ENCODE data around the gene DUSP5. TPM values are rescaled to one million over a fixed set of nuclear protein-coding genes. Genes with fewer than 3 reads are reported as not detected.

DUSP5 gene
- total RNA-seq: 10 to 100 TPM; 12.4 to 27.9 (median 23.6) TPM

- Histone ChIP-seq H3K4me3 (peak within 1 kb of the TSS; percentile 65 to 93 (median 83)), H3K4me1 (peaks cover 0 to 63% (median 42%) of the 10 kb centered on the region in 4 donors), H3K36me3 (no peaks in the 10 kb centered on the region), H3K27me3 (no peaks in the 10 kb centered on the region), H3K9me3 (no peaks in the 10 kb centered on the region), H3K27ac (peak within 1 kb of the TSS; percentile 88 to 96 (median 93))
- peak; percentile 93 to 95 for DNase-seq (ENCODE audit: low spot score in 2 of 2)
- peak in 2 of 5 experiments; percentile 20 to 44 for TF ChIP-seq CTCF (IDR thresholded peaks at IDR 0.05)
- peak; percentile 40 to 95 for TF ChIP-seq EP300 (IDR thresholded peaks at IDR 0.05)
- peak; percentile 93 to 95 for TF ChIP-seq POLR2A (IDR thresholded peaks at IDR 0.05)
- 0% methylated on average over 4 to 20 of the region's 98 CpGs for WGBS, 2 donors
These were observed at the start of gene DUSP5 for GRCh38 chr10:110497438-110498086. DUSP5 (plus strand) TSS chr10:110497907; CDS start chr10:110498122, 215 bp downstream.

GRCh38 chr10:110448682-110449418 lies 48.9 kb upstream of the DUSP5 start:
- no peak for DNase-seq (ENCODE audit: low spot score in 2 of 2)
- Histone ChIP-seq H3K9me3 (no peaks in the 10 kb centered on the region), H3K36me3 (no peaks in the 10 kb centered on the region), H3K4me1 (no peaks in the 10 kb centered on the region), H3K4me3 (no peak overlapping the region), H3K27ac (no peak overlapping the region), H3K27me3 (no peaks in the 10 kb centered on the region)
- TF ChIP-seq CTCF (IDR thresholded peaks at IDR 0.05) (no peak), POLR2A (IDR thresholded peaks at IDR 0.05) (no peak), EP300 (IDR thresholded peaks at IDR 0.05) (no peak)
- 91 to 97% methylated on average over 3 of the region's 3 CpGs for WGBS, 2 donors

GRCh38 chr10:110455446-110455845 lies 42.3 kb upstream of the DUSP5 start:
- peaks cover 0 to 30% (median 0%) of the 10 kb centered on the region in 4 donors for H3K4me1 ChIP-seq
- TF ChIP-seq CTCF (IDR thresholded peaks at IDR 0.05) (no peak), POLR2A (IDR thresholded peaks at IDR 0.05) (no peak), EP300 (IDR thresholded peaks at IDR 0.05) (no peak)

GRCh38 chr10:110456046-110456445 lies 41.7 kb upstream of the DUSP5 start:
- TF ChIP-seq EP300 (IDR thresholded peaks at IDR 0.05) (no peak), CTCF (IDR thresholded peaks at IDR 0.05) (no peak), POLR2A (IDR thresholded peaks at IDR 0.05) (no peak)
- no peak for DNase-seq (ENCODE audit: low spot score in 2 of 2)
- Histone ChIP-seq H3K4me1 (peaks cover 0 to 36% (median 0%) of the 10 kb centered on the region in 4 donors), H3K9me3 (no peaks in the 10 kb centered on the region), H3K36me3 (no peaks in the 10 kb centered on the region), H3K4me3 (no peak overlapping the region), H3K27me3 (no peaks in the 10 kb centered on the region), H3K27ac (no peak overlapping the region)
- 64 to 73% methylated on average over 1 of the region's 1 CpG for WGBS, 2 donors

More at GRCh38 chr10:110455446-110455845, 42.3 kb upstream of the DUSP5 start:
- WGBS, 2 donors: 50 to 52% methylated on average over 3 of the region's 3 CpGs
- Histone ChIP-seq H3K9me3 (no peaks in the 10 kb centered on the region), H3K4me3 (no peak overlapping the region), H3K27me3 (no peaks in the 10 kb centered on the region), H3K36me3 (no peaks in the 10 kb centered on the region), H3K27ac (no peak overlapping the region)
- DNase-seq (ENCODE audit: low spot score in 2 of 2): no peak

- DNase-seq (ENCODE audit: low spot score in 2 of 2): no peak
- Histone ChIP-seq H3K9me3 (no peaks in the 10 kb centered on the region), H3K27me3 (no peaks in the 10 kb centered on the region), H3K4me3 (no peak overlapping the region), H3K4me1 (peaks cover 0 to 40% (median 0%) of the 10 kb centered on the region in 4 donors), H3K27ac (no peak overlapping the region), H3K36me3 (no peaks in the 10 kb centered on the region)
- TF ChIP-seq POLR2A (IDR thresholded peaks at IDR 0.05): no peak
- TF ChIP-seq EP300 (IDR thresholded peaks at IDR 0.05): no peak
- no peak for TF ChIP-seq CTCF (IDR thresholded peaks at IDR 0.05)
- WGBS, 2 donors: 48 to 50% methylated on average over 2 to 3 of the region's 3 CpGs
These were observed 41.1 kb upstream of the DUSP5 start for GRCh38 chr10:110456523-110457091.

Data from tibial nerve (tissue), 4 donors.